Gastrocnemius medialis (tissue), 4 donors: ENCODE data around the gene ACOX1.

Experiments used
- CTCF ChIP-seq, 5 experiments: fragments of 450-650 bp in 3 of 5; fragments of 200-600 bp in 2 of 5; sonication (generic) in 2 of 5; IDR thresholded peaks in 4 of 5; conservative IDR thresholded peaks in 1 of 5; 1 replicate in 4 of 5; 2 replicates in 1 of 5; pipeline ENCODE4 v1.5.1; 2016 to 2019; ENCODE audit warnings: antibody characterized with exemption in 5 of 5, mild to moderate bottlenecking in 3 of 5, moderate library complexity in 3 of 5
- POLR2A ChIP-seq, 2 donors: fragments of 450-650 bp; IDR thresholded peaks; one replicate each; pipeline ENCODE4 v1.6.1; 2017; ENCODE audit warnings: antibody characterized with exemption in 2 of 2, mild to moderate bottlenecking in 2 of 2, moderate library complexity in 2 of 2

DNA sequence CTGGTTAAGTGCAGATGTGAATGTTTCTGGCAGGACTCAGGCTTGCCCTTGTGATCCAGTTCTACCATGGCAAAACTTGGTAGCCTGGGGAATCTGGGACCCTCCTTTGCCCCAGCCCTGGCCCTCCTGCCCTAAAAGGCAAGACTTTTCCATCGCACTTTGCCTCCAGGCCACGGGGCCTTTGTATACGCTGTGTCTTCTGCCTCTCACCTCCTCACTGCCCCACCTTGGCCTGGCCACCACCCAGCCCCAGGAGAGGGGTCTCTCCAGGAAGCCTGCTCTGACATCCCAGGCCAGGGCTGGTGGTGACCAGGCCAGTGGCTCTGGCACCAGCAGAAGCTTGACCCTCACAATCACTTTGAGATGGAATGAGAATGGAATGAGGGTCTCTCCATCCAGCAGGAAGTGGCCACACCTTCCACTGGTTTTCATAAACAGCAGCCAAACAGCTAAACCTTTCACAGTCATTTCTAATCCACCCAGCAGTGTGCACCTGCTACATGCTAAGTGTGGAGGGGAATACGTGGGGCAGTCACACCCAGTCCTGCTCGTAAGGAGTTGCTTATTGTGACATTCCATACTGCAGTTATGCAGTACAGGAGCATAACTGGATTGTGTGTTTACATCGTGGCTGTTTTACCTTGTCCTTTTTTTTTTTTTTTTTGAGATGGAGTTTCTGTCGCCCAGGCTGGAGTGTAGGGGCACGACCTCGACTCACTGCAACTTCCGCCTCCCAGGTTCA lies 72.7 kb downstream of the ACOX1 start:
- no peak for TF ChIP-seq CTCF (IDR thresholded peaks at IDR 0.05 in 4 of 5, conservative IDR thresholded peaks at IDR 0.05 in 1 of 5)
- TF ChIP-seq POLR2A (IDR thresholded peaks at IDR 0.05), result no peak
